GM18526 (cell line): ENCODE data around the gene CPA5.

Source experiments
- POLR2A ChIP-seq: IDR thresholded peaks from 3 replicates; pipeline ENCODE4 v1.6.1; 2011; ENCODE audit not compliant: insufficient read length; ENCODE audit errors: extremely low read depth

Gene CPA5

DNA sequence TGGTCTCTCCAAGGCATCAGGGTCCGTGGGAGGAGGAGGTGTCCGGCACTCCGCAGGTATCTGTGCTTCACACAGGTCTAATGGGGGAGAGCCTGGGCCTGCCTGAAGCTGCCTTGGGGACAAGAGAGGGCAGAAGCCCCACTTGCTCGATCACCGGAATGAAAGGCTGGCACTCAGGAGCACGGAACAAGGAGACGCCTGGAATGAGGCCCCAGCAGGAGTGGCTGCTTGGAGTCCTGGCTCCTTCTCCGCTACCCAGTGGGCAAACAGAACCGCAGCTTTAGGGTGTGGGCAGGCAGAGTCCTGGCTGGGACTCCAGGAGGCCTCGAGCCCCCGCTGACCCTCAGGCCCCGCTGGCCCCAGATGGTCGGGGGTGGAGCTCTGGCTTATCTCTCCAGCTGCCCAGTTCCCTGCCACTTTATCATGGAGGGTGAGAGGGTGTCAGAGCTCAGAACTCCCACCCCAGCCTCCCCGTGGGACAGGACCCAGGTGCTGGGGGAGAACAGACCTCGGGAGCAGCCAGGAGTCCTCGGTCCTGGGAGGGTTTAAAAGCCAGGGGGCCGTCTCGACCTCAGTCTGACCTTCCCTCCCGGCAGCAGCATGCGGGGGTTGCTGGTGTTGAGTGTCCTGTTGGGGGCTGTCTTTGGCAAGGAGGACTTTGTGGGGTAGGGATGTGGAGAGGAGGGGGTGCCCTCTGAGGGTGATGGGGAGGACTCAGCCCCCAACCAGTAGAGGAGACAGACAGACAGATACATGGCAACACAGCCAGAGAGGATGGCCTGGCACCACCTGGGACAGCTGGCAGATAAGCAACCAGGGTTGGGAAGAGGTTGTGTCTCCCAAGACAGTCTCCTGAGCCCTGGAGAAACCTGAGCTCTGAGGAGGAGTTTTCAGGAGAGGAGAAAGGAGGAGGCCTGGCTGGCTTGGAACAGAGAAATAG, 35.6 kb downstream of the CPA5 start, which contains the start of gene CPA1:
TSS of gene CPA1 (plus strand) at position 574 of the 940 bp plus-strand sequence. CDS start at position 601, 27 bp downstream.
- TF ChIP-seq POLR2A: no peak

DNA sequence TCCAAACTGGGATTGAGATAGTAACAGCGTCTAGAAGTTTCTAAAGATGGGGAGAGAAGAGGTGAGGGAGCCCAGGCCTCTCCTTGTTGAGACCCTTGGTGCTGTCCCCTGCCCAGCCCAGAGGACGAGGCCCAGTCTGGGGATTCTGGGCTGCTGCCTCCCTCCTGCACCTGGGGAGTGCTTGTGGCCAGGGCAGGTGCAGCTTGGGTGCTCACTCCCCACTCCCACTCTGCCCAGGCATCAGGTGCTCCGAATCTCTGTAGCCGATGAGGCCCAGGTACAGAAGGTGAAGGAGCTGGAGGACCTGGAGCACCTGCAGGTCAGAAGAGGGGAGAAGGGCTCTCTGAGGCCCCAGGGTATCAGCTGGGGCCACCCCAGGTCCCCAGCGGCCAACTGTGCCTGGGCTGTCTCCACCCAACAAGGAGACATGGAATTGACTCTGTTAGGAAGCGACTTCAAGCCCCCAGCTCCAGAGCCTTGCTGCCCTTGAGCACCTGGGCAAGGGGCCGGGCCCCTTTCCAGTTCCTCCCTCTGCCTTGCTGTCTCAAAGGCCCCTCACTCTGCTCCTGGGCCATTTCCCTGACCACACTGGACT, 36.3 kb downstream of the CPA5 start:
- TF ChIP-seq POLR2A: no peak

DNA sequence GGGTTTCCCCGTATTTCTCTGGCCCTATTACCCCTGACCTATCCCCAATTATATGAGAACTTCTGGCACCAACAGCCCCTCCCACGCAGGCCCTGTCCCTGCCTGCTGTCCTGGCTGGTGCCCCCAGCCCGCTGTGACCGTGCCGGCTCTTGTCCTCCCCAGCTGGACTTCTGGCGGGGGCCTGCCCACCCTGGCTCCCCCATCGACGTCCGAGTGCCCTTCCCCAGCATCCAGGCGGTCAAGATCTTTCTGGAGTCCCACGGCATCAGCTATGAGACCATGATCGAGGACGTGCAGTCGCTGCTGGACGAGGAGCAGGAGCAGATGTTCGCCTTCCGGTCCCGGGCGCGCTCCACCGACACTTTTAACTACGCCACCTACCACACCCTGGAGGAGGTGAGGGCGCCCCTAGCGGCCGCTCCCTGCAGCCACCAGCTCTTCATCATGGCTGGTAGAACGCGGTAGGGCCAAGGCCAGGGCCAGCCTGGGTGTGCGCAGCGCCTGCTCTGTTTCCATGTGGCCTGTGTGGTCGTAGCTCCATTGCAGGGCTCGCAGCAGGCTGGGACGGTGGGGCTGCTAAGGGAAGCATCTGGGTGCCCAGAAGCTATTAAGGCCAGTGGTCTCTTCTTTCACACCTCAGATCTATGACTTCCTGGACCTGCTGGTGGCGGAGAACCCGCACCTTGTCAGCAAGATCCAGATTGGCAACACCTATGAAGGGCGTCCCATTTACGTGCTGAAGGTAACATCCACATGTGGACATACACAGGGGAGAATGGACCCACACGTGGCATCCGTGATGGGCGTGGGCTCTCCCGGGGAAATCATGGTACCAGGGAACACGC, 37.1 kb downstream of the CPA5 start:
- no peak for TF ChIP-seq POLR2A

DNA sequence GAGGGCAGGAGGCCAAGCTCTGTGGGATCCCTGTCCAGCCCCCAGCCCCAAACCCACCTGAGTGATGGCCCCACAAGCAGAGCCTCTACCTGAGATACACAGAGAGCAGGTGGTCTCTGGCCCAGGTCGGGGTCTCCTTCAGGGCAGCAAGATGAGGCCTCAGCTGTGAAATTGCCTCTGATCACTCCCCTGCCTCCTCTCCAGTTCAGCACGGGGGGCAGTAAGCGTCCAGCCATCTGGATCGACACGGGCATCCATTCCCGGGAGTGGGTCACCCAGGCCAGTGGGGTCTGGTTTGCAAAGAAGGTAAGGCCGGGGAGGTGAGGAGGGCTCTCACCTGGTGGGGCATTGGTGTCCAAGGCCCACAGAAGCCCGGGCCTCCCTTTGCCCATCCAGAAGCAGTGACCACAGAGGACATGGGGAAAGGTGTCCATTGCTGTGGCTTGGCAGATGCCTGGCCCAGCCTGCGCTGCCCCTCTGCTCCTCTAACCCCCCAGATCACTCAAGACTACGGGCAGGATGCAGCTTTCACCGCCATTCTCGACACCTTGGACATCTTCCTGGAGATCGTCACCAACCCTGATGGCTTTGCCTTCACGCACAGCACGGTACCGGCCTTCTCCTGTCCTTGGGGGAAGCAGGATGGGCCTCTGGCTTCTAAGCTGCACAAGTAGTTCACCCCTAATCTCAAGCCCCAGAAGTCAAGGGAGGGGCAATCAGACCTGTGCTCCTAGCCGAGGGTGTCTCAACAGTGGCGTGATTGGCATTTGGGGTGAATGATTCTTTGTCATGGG, 38.8 kb downstream of the CPA5 start:
- TF ChIP-seq POLR2A: no peak

GRCh38 chr7:130384371-130384801, 39.8 kb downstream of the CPA5 start:
- no peak for TF ChIP-seq POLR2A

DNA sequence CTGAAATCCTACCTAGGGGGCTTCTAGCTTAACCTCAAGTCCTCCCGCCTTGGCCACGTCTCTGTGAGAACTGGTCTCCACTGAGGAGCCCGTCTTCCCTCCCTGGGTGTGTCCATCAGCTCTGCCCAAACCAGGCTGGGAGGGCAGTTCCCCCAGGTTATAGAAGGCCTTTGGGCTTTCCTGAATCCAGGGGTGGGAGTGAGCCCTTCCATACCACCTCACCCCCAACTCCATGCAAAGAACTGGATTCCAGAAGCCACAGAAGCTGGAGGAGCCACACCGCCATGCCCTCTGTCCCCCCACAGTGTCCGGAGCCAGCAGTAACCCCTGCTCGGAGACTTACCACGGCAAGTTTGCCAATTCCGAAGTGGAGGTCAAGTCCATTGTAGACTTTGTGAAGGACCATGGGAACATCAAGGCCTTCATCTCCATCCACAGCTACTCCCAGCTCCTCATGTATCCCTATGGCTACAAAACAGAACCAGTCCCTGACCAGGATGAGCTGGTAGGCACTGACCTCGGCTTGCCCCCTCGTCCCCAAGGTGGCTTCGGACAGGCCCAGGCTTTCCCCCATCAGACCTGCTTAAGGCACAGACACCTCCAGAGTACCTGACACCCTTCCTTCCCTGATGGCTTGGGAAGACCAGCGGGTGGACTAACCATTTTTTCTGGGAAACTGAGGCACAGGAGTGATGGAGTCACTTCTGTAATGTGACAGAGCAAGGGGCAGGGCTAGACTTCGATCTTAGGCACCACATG, 40.4 kb downstream of the CPA5 start:
- TF ChIP-seq POLR2A: no peak

GRCh38 chr7:130385600-130386066, 41.0 kb downstream of the CPA5 start:
- TF ChIP-seq POLR2A: no peak

- no peak for TF ChIP-seq POLR2A
Measured at GRCh38 chr7:130386876-130387275, 42.3 kb downstream of the CPA5 start.

GRCh38 chr7:130387306-130387627, 42.7 kb downstream of the CPA5 start:
- TF ChIP-seq POLR2A: no peak

GRCh38 chr7:130387628-130388403, 43.2 kb downstream of the CPA5 start:
- TF ChIP-seq POLR2A: no peak

- no peak for TF ChIP-seq POLR2A
Measured at GRCh38 chr7:130388671-130389070, 44.1 kb downstream of the CPA5 start.

- no peak for TF ChIP-seq POLR2A
Measured at GRCh38 chr7:130390486-130390885, 45.9 kb downstream of the CPA5 start.

- TF ChIP-seq POLR2A: no peak
Measured at GRCh38 chr7:130393101-130393561, 48.5 kb downstream of the CPA5 start.
